ENCODE measurements around the gene RXRA.

DNA sequence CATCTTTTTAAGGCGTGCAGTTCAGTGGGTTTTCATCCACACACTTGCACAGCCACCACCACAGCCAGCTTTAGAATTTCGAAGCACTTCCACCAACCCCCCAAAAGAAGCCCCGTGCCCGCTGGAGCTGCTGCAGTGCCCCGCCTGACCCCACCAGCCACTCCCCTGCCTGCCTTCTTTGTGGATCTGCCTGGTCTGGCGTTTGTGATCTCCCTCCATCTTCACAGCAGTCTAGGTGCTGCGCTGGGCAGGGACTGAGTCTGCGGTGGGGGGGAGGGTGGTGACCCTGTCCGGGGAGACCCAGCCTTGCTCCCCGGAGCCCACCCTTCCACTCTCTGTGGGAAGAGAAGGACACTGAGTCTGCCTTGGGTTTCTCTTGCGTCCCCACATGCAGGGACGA, 40.8 kb downstream of the RXRA start:
- TF ChIP-seq, protein P1, sequence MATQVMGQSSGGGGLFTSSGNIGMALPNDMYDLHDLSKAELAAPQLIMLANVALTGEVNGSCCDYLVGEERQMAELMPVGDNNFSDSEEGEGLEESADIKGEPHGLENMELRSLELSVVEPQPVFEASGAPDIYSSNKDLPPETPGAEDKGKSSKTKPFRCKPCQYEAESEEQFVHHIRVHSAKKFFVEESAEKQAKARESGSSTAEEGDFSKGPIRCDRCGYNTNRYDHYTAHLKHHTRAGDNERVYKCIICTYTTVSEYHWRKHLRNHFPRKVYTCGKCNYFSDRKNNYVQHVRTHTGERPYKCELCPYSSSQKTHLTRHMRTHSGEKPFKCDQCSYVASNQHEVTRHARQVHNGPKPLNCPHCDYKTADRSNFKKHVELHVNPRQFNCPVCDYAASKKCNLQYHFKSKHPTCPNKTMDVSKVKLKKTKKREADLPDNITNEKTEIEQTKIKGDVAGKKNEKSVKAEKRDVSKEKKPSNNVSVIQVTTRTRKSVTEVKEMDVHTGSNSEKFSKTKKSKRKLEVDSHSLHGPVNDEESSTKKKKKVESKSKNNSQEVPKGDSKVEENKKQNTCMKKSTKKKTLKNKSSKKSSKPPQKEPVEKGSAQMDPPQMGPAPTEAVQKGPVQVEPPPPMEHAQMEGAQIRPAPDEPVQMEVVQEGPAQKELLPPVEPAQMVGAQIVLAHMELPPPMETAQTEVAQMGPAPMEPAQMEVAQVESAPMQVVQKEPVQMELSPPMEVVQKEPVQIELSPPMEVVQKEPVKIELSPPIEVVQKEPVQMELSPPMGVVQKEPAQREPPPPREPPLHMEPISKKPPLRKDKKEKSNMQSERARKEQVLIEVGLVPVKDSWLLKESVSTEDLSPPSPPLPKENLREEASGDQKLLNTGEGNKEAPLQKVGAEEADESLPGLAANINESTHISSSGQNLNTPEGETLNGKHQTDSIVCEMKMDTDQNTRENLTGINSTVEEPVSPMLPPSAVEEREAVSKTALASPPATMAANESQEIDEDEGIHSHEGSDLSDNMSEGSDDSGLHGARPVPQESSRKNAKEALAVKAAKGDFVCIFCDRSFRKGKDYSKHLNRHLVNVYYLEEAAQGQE (IDR thresholded peaks at IDR 0.05; ENCODE audit: low read depth, low read length): no peak
- TF ChIP-seq, protein P2, sequence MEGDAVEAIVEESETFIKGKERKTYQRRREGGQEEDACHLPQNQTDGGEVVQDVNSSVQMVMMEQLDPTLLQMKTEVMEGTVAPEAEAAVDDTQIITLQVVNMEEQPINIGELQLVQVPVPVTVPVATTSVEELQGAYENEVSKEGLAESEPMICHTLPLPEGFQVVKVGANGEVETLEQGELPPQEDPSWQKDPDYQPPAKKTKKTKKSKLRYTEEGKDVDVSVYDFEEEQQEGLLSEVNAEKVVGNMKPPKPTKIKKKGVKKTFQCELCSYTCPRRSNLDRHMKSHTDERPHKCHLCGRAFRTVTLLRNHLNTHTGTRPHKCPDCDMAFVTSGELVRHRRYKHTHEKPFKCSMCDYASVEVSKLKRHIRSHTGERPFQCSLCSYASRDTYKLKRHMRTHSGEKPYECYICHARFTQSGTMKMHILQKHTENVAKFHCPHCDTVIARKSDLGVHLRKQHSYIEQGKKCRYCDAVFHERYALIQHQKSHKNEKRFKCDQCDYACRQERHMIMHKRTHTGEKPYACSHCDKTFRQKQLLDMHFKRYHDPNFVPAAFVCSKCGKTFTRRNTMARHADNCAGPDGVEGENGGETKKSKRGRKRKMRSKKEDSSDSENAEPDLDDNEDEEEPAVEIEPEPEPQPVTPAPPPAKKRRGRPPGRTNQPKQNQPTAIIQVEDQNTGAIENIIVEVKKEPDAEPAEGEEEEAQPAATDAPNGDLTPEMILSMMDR (IDR thresholded peaks at IDR 0.05): no peak
- no peak for TF ChIP-seq TAF1 (IDR thresholded peaks at IDR 0.05; ENCODE audit: borderline replicate concordance, low read depth, low read length)
